IMR-90 (cell line): ENCODE results near the gene ITSN2. TPM values are rescaled to one million over a fixed set of nuclear protein-coding genes. Genes with fewer than 3 reads are reported as not detected.

ENCODE experiments used
- ATAC-seq: fragments of 200-7000 bp; cut with Tn5 transposase; 2 replicates; pipeline ENCODE4 v1.9.1; 2020; ENCODE audit warnings: low read depth, mild to moderate bottlenecking, moderate library complexity
- BruUV-seq: library from RNA; stranded (reverse); fragments of 400-500 nt; replicated peaks from 2 replicates; lab custom pipeline; 2021; lab: Mats Ljungman, UMichigan
- CTCF ChIA-PET: fragments of 300-600 bp; formaldehyde crosslinking; extraction: SDS; loops from one replicate; lab custom pipeline; 2021; ENCODE audit warnings: antibody characterized with exemption; lab: Yijun Ruan, JAX
- POLR2A ChIA-PET: fragments of 300-600 bp; sonication (Branson Sonifier 250); formaldehyde crosslinking; loops from one replicate; lab custom pipeline; 2022; ENCODE audit warnings: antibody characterized with exemption; ENCODE audit not compliant: unreplicated experiment; lab: Charles Lee
- DNase-seq: peaks from one replicate; pipeline ENCODE4 v3.0.0; 2013
- H2AFZ ChIP-seq: replicated peaks from 2 replicates; pipeline ENCODE3; 2013; ENCODE audit warnings: low read length, mild to moderate bottlenecking; ENCODE audit not compliant: poor library complexity
- H2AK5ac ChIP-seq: 2 replicates; pipeline ENCODE4 v1.6.1; 2013; ENCODE audit warnings: low read depth, low read length, inconsistent platforms
- H2AK9ac ChIP-seq: replicated peaks from 2 replicates; pipeline ENCODE3; 2013; ENCODE audit warnings: mild to moderate bottlenecking, low read depth, low read length, moderate library complexity; ENCODE audit not compliant: poor library complexity
- H2BK120ac ChIP-seq: 2 replicates; pipeline ENCODE4 v1.6.1; 2013; ENCODE audit warnings: low read depth, low read length, inconsistent platforms
- H2BK15ac ChIP-seq: 3 replicates; pipeline ENCODE4 v1.6.1; 2013; ENCODE audit warnings: low read depth, low read length, inconsistent platforms
- H2BK20ac ChIP-seq: 2 replicates; pipeline ENCODE4 v1.6.1; 2013; ENCODE audit warnings: low read depth, mild to moderate bottlenecking, inconsistent platforms, low read length, moderate library complexity
- H2BK5ac ChIP-seq: 2 replicates; pipeline ENCODE4 v1.6.1; 2013; ENCODE audit warnings: mild to moderate bottlenecking, low read depth, low read length, inconsistent platforms; ENCODE audit not compliant: poor library complexity, severe bottlenecking
- H3K14ac ChIP-seq: replicated peaks from 2 replicates; pipeline ENCODE4 v1.6.1; 2013; ENCODE audit warnings: low read depth, low read length, inconsistent platforms
- H3K18ac ChIP-seq: 2 replicates; pipeline ENCODE4 v1.6.1; 2013; ENCODE audit warnings: low read depth, low read length, control low read depth
- H3K23ac ChIP-seq: 2 replicates; pipeline ENCODE4 v1.6.1; 2013; ENCODE audit warnings: low read depth, low read length, inconsistent platforms
- H3K27ac ChIP-seq: 2 replicates; pipeline ENCODE4 v1.5.1; 2013; ENCODE audit warnings: mild to moderate bottlenecking, control low read depth, low read length; ENCODE audit not compliant: insufficient read depth
- H3K27me3 ChIP-seq: 2 replicates; pipeline ENCODE4 v1.6.1; 2013; ENCODE audit warnings: low read length; ENCODE audit not compliant: control insufficient read depth, insufficient read depth
- H3K36me3 ChIP-seq: 2 replicates; pipeline ENCODE4 v1.6.1; 2013; ENCODE audit warnings: low read length, mixed read lengths; ENCODE audit not compliant: control insufficient read depth, insufficient read depth
- H3K4ac ChIP-seq: 2 replicates; pipeline ENCODE4 v1.6.1; 2013; ENCODE audit warnings: low read depth, low read length, inconsistent platforms
- H3K4me1 ChIP-seq: 2 replicates; pipeline ENCODE4 v1.6.1; 2013; ENCODE audit warnings: low read length, mixed read lengths; ENCODE audit not compliant: control insufficient read depth, insufficient read depth
- H3K4me2 ChIP-seq: 2 replicates; pipeline ENCODE4 v1.6.1; 2013; ENCODE audit warnings: low read depth, mild to moderate bottlenecking, control low read depth, low read length, moderate library complexity
- H3K4me3 ChIP-seq: 2 replicates; pipeline ENCODE4 v1.5.1; 2013; ENCODE audit warnings: low read depth, mild to moderate bottlenecking, control low read depth, low read length, moderate library complexity; ENCODE audit not compliant: insufficient read depth
- H3K56ac ChIP-seq: 2 replicates; pipeline ENCODE4 v1.6.1; 2013; ENCODE audit warnings: low read length, inconsistent platforms; ENCODE audit not compliant: insufficient read depth; ENCODE audit errors: extremely low read depth
- H3K79me1 ChIP-seq, 2 experiments: 2 replicates each; pipeline ENCODE4 v1.6.1; 2013; ENCODE audit warnings: low read length in 2 of 2, inconsistent platforms in 1 of 2, low read depth in 1 of 2
- H3K9ac ChIP-seq: 2 replicates; pipeline ENCODE4 v1.6.1; 2013; ENCODE audit warnings: low read depth, low read length, control low read depth
- H3K9me1 ChIP-seq: 2 replicates; pipeline ENCODE4 v1.6.1; 2013; ENCODE audit warnings: low read length, inconsistent platforms; ENCODE audit not compliant: insufficient read depth
- H3K9me3 ChIP-seq: 2 replicates; pipeline ENCODE4 v1.6.1; 2013; ENCODE audit warnings: low read length; ENCODE audit not compliant: control insufficient read depth, insufficient read depth
- H4K20me1 ChIP-seq: 2 replicates; pipeline ENCODE4 v1.6.1; 2013; ENCODE audit warnings: low read length, inconsistent platforms; ENCODE audit not compliant: insufficient read depth
- H4K5ac ChIP-seq: 2 replicates; pipeline ENCODE4 v1.6.1; 2013; ENCODE audit warnings: mild to moderate bottlenecking, low read depth, low read length, control low read depth
- H4K8ac ChIP-seq, 2 experiments: 2 replicates each; pipeline ENCODE4 v1.6.1; 2013; ENCODE audit warnings: low read depth in 2 of 2, low read length in 2 of 2, control low read depth in 1 of 2, inconsistent platforms in 1 of 2
- H4K91ac ChIP-seq: 2 replicates; pipeline ENCODE4 v1.6.1; 2013; ENCODE audit warnings: low read depth, low read length, inconsistent platforms; ENCODE audit not compliant: insufficient read depth
- MXI1 ChIP-seq: IDR thresholded peaks from 2 replicates; pipeline ENCODE4 v1.6.1; 2012; ENCODE audit warnings: low read depth, mild to moderate bottlenecking, low read length, moderate library complexity, borderline replicate concordance
- WGBS, 2 experiments: methylation state at CpG; one replicate each; pipeline versions ENCODE4 v1.1.5 to v1.1.7; 2013; ENCODE audit warnings: missing lambda C conversion rate in 2 of 2; ENCODE audit not compliant: insufficient read length in 1 of 2; ENCODE audit errors: extremely low coverage in 2 of 2; 5-methylcytosine and 5-hydroxymethylcytosine counted together
- dilution Hi-C: fragments of 300-500 bp; cut with HindIII; formaldehyde crosslinking; loops from one replicate; pipeline ENCODE4 v1.14.3; 2018; ENCODE audit warnings: low sequenced_read_pairs; ENCODE audit not compliant: unreplicated experiment
- in situ Hi-C: fragments of 300-500 bp; cut with MboI; formaldehyde crosslinking; loops from 3 replicates; pipeline ENCODE4 v1.14.3; 2019; ENCODE audit warnings: low sequenced_read_pairs, inconsistent platforms, mixed read lengths
- intact Hi-C: fragments of 100-400 bp; cut with micrococcal nuclease; formaldehyde crosslinking; loops from 2 replicates; pipeline ENCODE4 v1.10.0; 2022
- polyA plus RNA-seq, 3 experiments: library from polyadenylated mRNA; depleted of rRNA; stranded (reverse); fragments of >200 nt; gene quantifications; 2 replicates each; pipeline ENCODE4 v1.2.3, GENCODE V29; 2012; ENCODE audit warnings: low replicate concordance in 1 of 3
- total RNA-seq: library from RNA; depleted of rRNA; stranded (reverse); fragments of >200 nt; gene quantifications from 2 replicates; pipeline ENCODE4 v1.2.3, GENCODE V29; 2012

Gene ITSN2
- total and polyA plus RNA-seq, 2 of the 4 experiments (the other 2 are of a cell fraction), result 10.7 to 17.2 TPM

- Histone ChIP-seq H3K79me1 (no peaks in the 10 kb centered on the region), H2AFZ (no peak overlapping the region), H3K4me1 (peaks cover 2% of the 10 kb centered on the region; the same call in 1 of the 2 replicates), H2BK5ac (no peak overlapping the region), H3K9me3 (0 out of 2 replicates have a peak, but pooled peaks cover 1% of the 10 kb centered on the region), H3K4ac (no peak overlapping the region), H2BK120ac (no peak overlapping the region), H3K18ac (no peak overlapping the region), H3K36me3 (no peaks in the 10 kb centered on the region), H3K27ac (no peak overlapping the region), H3K4me2 (no peak overlapping the region), H3K9me1 (no peaks in the 10 kb centered on the region), H4K20me1 (no peaks in the 10 kb centered on the region), H3K14ac (no peak overlapping the region), H4K5ac (no peak overlapping the region), H3K23ac (no peak overlapping the region), H3K9ac (no peak overlapping the region), H4K8ac (no peak overlapping the region), H2AK5ac (no peak overlapping the region), H2BK20ac (no peak overlapping the region), H2AK9ac (no peak overlapping the region), H3K27me3 (peaks cover 4% of the 10 kb centered on the region; the same call in 1 of the 2 replicates), H2BK15ac (no peak overlapping the region), H3K56ac (no peak overlapping the region), H4K91ac (no peak overlapping the region), H3K4me3 (no peak overlapping the region)
- ATAC-seq (no peak), DNase-seq (no peak)
- intact Hi-C loops, result no loop called here
- CTCF ChIA-PET, result no interaction called here
- in situ Hi-C loops, result no loop called here
- dilution Hi-C loops, result no loop called here
- POLR2A ChIA-PET, result no interaction called here
- WGBS, 2 experiments, result 67% methylated on average over 1 of the region's 6 CpGs; no CpG with 5 or more reads in 1 of the 2 experiments
- no TSS peak for BruUV-seq
- no peak for TF ChIP-seq MXI1
Measured at GRCh38 chr2:24181849-24182248, 178.5 kb downstream of the ITSN2 start.
